HG02571 (cell line): ENCODE measurements around the gene MAPK9.

Experiments
- ATAC-seq: cut with Tn5 transposase; IDR thresholded peaks from one replicate; pipeline ENCODE4 v1.9.1; 2021; ENCODE audit warnings: mild to moderate bottlenecking, moderate library complexity; ENCODE audit not compliant: unreplicated experiment

Gene MAPK9

GRCh38 chr5:180297587-180298282, 5.9 kb upstream of the MAPK9 start:
- no peak for ATAC-seq

GRCh38 chr5:180296771-180297170, 4.9 kb upstream of the MAPK9 start:
- ATAC-seq: no peak

- no peak for ATAC-seq
These were observed 3.2 kb upstream of the MAPK9 start for GRCh38 chr5:180294913-180295555.

- ATAC-seq: no peak
These were observed 2.5 kb upstream of the MAPK9 start for GRCh38 chr5:180294411-180294810.

- ATAC-seq: peak; percentile 36
These were observed 496 bp downstream of the MAPK9 start for GRCh38 chr5:180291234-180291940.

GRCh38 chr5:180290568-180291233, 1.2 kb downstream of the MAPK9 start:
- no peak for ATAC-seq

- ATAC-seq: no peak
These were observed 1.9 kb downstream of the MAPK9 start for GRCh38 chr5:180289966-180290365.

- ATAC-seq: no peak
These were observed 2.5 kb downstream of the MAPK9 start for GRCh38 chr5:180289433-180289832.

GRCh38 chr5:180287868-180288267, 4.0 kb downstream of the MAPK9 start:
- no peak for ATAC-seq

- ATAC-seq: no peak
These were observed 4.5 kb downstream of the MAPK9 start for GRCh38 chr5:180287404-180287803.

DNA sequence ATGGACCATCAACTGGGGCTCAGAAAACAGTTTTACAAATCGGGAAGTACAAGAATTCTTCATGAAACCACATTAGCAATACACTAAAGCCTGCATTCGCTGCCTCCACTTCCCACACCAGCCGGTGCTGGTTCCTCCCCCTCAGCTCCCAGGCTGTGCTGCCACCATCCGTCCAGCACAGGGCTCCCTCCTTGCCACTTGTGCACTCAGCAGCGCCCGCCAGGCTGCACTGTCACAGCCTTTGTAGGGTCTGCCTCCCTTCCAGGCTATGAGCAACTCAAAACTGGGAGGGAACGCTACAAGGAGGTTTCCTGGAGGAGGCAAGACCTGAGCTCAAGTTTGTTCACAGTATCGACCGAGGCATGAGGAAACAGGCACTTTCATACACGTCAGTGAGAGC, 7.7 kb downstream of the MAPK9 start:
- ATAC-seq: no peak

GRCh38 chr5:180283026-180283615, 8.8 kb downstream of the MAPK9 start:
- no peak for ATAC-seq

GRCh38 chr5:180282281-180282680, 9.6 kb downstream of the MAPK9 start:
- no peak for ATAC-seq

DNA sequence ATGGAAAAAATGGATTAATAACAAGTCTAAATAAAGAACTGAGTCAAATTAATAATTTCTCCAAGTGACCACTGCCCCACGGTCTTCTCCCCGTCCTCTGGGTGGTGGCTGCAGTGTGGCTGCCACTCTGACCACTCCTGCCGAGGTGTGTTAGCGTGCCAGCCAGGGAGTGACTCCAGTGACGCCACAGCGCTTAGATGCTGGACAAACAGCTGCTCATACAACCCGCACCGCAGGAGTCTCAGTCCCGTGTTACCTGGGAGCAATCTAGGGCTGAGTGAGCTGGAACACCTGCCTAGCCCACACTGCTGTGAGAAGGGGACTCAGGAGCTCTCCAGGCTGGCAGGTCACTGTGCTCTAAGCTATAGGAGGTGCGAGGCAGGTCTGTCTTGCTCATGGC, 10.2 kb downstream of the MAPK9 start:
- no peak for ATAC-seq

- no peak for ATAC-seq
These were observed 17.2 kb downstream of the MAPK9 start for GRCh38 chr5:180274695-180275094.

GRCh38 chr5:180271221-180271620, 20.7 kb downstream of the MAPK9 start:
- ATAC-seq: no peak

DNA sequence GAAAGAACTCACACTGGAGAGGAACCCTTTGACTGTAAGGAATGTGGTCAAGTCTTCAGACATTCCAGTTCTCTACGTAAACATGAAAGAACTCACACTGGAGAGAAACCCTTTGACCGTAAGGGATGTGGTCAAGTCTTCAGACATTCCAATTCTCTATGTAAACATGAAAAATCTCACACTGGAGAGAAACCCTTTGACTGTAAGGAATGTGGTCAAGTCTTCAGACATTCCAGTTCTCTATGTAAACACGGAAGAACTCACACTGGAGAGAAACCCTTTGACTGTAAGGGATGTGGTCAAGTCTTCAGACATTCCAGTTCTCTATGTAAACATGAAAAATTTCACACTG, 32.6 kb downstream of the MAPK9 start:
- ATAC-seq: no peak

GRCh38 chr5:180253036-180253824, 38.7 kb downstream of the MAPK9 start:
- no peak for ATAC-seq

DNA sequence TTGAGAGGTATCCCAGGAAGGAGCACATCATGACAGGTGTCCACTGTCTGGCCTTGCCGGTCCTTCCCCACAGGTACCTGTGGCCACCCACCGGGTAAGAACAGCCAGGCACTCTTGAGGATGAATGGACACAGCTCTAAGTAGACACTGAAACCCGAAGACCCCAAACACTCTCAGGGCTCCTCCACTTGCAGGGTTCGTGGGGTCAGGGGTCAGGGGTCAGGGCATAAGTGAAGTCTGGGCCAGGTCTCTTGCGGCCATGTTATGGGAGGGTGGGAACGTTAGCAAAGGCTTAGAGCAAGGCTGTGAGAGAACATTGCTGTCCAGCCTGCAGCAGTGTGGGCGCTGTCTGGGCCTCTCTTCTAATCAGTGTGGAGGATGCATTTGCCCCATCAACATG, 40.0 kb downstream of the MAPK9 start:
- no peak for ATAC-seq

GRCh38 chr5:180251141-180251540, 40.7 kb downstream of the MAPK9 start:
- ATAC-seq: no peak

- ATAC-seq: no peak
These were observed 41.6 kb downstream of the MAPK9 start for GRCh38 chr5:180250329-180250728.
